ENCODE data around the gene NINJ1. TPM values are rescaled to one million over a fixed set of nuclear protein-coding genes. Genes with fewer than 3 reads are reported as not detected.

NINJ1 gene
- total and polyA plus RNA-seq, 2 of the 4 experiments (the other 2 are of a cell fraction), result 21.9 to 38.8 TPM

DNA sequence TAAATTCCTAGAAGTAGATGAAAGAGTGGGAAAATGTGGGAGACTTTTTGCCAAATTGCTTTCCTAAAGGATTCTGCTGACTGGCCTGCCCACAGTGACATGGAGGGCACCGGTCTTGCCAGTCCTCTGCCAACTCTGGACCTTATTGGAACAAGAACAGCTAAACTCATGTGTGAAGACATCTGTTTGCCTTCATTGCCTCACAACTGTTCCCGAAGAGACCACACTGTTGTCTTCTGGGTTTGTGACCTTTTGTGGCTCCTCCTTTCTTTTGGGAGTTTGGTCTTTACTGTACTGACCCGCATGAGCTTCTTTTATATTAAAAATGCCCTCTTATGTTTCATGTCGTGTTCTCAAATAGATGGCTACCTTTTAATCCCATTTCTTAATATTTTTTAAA lies 33.8 kb upstream of the NINJ1 start:
- Histone ChIP-seq H3K9me3 (ENCODE audit: control insufficient read depth, insufficient read depth, low read length) (no peaks in the 10 kb centered on the region), H4K8ac (ENCODE audit: low read depth in 2 of 2, low read length in 2 of 2) (no peak overlapping the region), H3K9me1 (ENCODE audit: insufficient read depth, low read length) (no peaks in the 10 kb centered on the region), H3K23ac (ENCODE audit: low read depth, low read length) (no peak overlapping the region), H4K5ac (ENCODE audit: low read depth, low read length) (no peak overlapping the region), H2AK5ac (ENCODE audit: low read depth, low read length) (no peak overlapping the region), H3K4me2 (ENCODE audit: low read depth, low read length) (no peak overlapping the region), H3K9ac (ENCODE audit: low read depth, low read length) (no peak overlapping the region), H2BK20ac (ENCODE audit: low read depth, low read length) (no peak overlapping the region), H3K56ac (ENCODE audit: extremely low read depth, insufficient read depth, low read length) (no peak overlapping the region), H2AFZ (replicated peaks; ENCODE audit: low read length, poor library complexity) (no peak overlapping the region), H2BK120ac (ENCODE audit: low read depth, low read length) (no peak overlapping the region), H3K4me3 (ENCODE audit: insufficient read depth, low read depth, low read length) (no peak overlapping the region), H2AK9ac (replicated peaks; ENCODE audit: low read depth, low read length, poor library complexity) (no peak overlapping the region), H3K18ac (ENCODE audit: low read depth, low read length) (no peak overlapping the region), H3K36me3 (ENCODE audit: control insufficient read depth, insufficient read depth, low read length) (no peaks in the 10 kb centered on the region), H3K4ac (ENCODE audit: low read depth, low read length) (no peak overlapping the region), H4K91ac (ENCODE audit: insufficient read depth, low read depth, low read length) (no peak overlapping the region), H2BK15ac (ENCODE audit: low read depth, low read length) (no peak overlapping the region), H3K79me1 (ENCODE audit: low read depth in 1 of 2, low read length in 2 of 2) (no peaks in the 10 kb centered on the region), H3K14ac (replicated peaks; ENCODE audit: low read depth, low read length) (no peak overlapping the region), H3K27me3 (ENCODE audit: control insufficient read depth, insufficient read depth, low read length) (peaks cover 22% of the 10 kb centered on the region), H4K20me1 (ENCODE audit: insufficient read depth, low read length) (no peaks in the 10 kb centered on the region), H2BK5ac (ENCODE audit: low read depth, low read length, poor library complexity, severe bottlenecking) (no peak overlapping the region), H3K27ac (ENCODE audit: insufficient read depth, low read length) (no peak overlapping the region), H3K4me1 (ENCODE audit: control insufficient read depth, insufficient read depth, low read length) (no peaks in the 10 kb centered on the region)
- intact Hi-C loops (cut with micrococcal nuclease) (loop anchor here (10.0 kb wide), 2 partner anchors 213 to 797 kb away; no protein-coding TSS in a partner anchor), in situ Hi-C loops (cut with MboI; ENCODE audit: low sequenced_read_pairs) (loop anchor here (25.0 kb wide), 1 partner anchor 794 kb away; the partner anchor contains the start of gene BARX1), dilution Hi-C loops (cut with HindIII; ENCODE audit: low sequenced_read_pairs, unreplicated experiment) (no loop called here)
- no peak for TF ChIP-seq SMC3 (IDR thresholded peaks at IDR 0.05; ENCODE audit: low read depth, low read length)
- no peak for TF ChIP-seq POLR2A (IDR thresholded peaks at IDR 0.05; ENCODE audit: low read depth, low read length)
- no peak for TF ChIP-seq MAFK (IDR thresholded peaks at IDR 0.05; ENCODE audit: low read depth, low read length)
- TF ChIP-seq MXI1 (IDR thresholded peaks at IDR 0.05; ENCODE audit: borderline replicate concordance, low read depth, low read length), result no peak
- TF ChIP-seq CHD1 (IDR thresholded peaks at IDR 0.05; ENCODE audit: low read depth, low read length), result no peak
- no peak for TF ChIP-seq NFE2L2 (IDR thresholded peaks at IDR 0.05; ENCODE audit: low read depth, low read length)
- ChIA-PET POLR2A (ENCODE audit: unreplicated experiment) (no interaction called here), CTCF (no interaction called here)
- DNase-seq, result no peak
- no TSS peak for BruUV-seq (replicated peaks)
- no peak for ATAC-seq (ENCODE audit: low read depth)
- no CpG with 5 or more reads among the region's 4 CpGs for WGBS, 2 experiments (ENCODE audit: extremely low coverage in 2 of 2, insufficient read length in 1 of 2)
